Esophagus (tissue), 2 donors: Measurements from ENCODE around the gene ERCC5. TPM values are rescaled to one million over a fixed set of nuclear protein-coding genes. Genes with fewer than 3 reads are reported as not detected.

Experiments
- H3K27ac ChIP-seq, 2 donors: one replicate each; pipeline ENCODE4 v1.5.1; 2013; ENCODE audit warnings: low read depth in 2 of 2, mild to moderate bottlenecking in 2 of 2, inconsistent platforms in 1 of 2, low read length in 1 of 2, moderate library complexity in 1 of 2
- H3K27me3 ChIP-seq, 2 donors: one replicate each; pipeline ENCODE4 v1.6.1; 2013; ENCODE audit warnings: low read length in 2 of 2, control low read depth in 1 of 2, mild to moderate bottlenecking in 1 of 2; ENCODE audit not compliant: insufficient read depth in 2 of 2, control insufficient read depth in 1 of 2
- H3K36me3 ChIP-seq, 2 donors: one replicate each; pipeline ENCODE4 v1.6.1; 2013; ENCODE audit warnings: low read length in 1 of 2; ENCODE audit not compliant: control insufficient read depth in 2 of 2, insufficient read depth in 2 of 2
- H3K4me1 ChIP-seq, 2 donors: one replicate each; pipeline ENCODE4 v1.6.1; 2013; ENCODE audit warnings: low read length in 1 of 2; ENCODE audit not compliant: control insufficient read depth in 2 of 2, insufficient read depth in 2 of 2
- H3K4me3 ChIP-seq, 2 donors: one replicate each; pipeline ENCODE4 v1.5.1; 2013; ENCODE audit warnings: low read length in 2 of 2, mild to moderate bottlenecking in 2 of 2, low read depth in 1 of 2, moderate library complexity in 1 of 2
- H3K9me3 ChIP-seq, 2 donors: one replicate each; pipeline ENCODE4 v1.6.1; 2013; ENCODE audit warnings: mild to moderate bottlenecking in 2 of 2, low read depth in 1 of 2, low read length in 1 of 2, moderate library complexity in 1 of 2; ENCODE audit not compliant: control insufficient read depth in 2 of 2, insufficient read depth in 1 of 2
- WGBS, 2 donors: extraction: QIAGEN DNeasy Blood & Tissue Kit; methylation state at CpG; one replicate each; pipeline ENCODE4 v1.1.7; 2013; 5-methylcytosine and 5-hydroxymethylcytosine counted together
- polyA plus RNA-seq, 2 donors: library from polyadenylated mRNA; stranded (reverse); fragments of 200-250 nt; gene quantifications; one replicate each; pipeline ENCODE4 v1.2.3, GENCODE V29; 2013
- donor health status: healthy with polysubstance abuse.
- donor health status: Bipolar disorder and iron deficiency.

ERCC5 gene
- polyA plus RNA-seq, 2 donors, result 29.7 to 61.4 TPM

- H3K4me1 ChIP-seq, result no peaks in the 10 kb centered on the region
- WGBS, 2 donors, result 73 to 82% methylated on average over 12 of the region's 12 CpGs
Measured at GRCh38 chr13:102902789-102903347, 57.0 kb downstream of the ERCC5 start.

GRCh38 chr13:102903659-102904407 is 58.0 kb downstream of the ERCC5 start:
- no peaks in the 10 kb centered on the region for H3K27me3 ChIP-seq
- H3K27ac ChIP-seq, result no peak overlapping the region
- no peaks in the 10 kb centered on the region for H3K4me1 ChIP-seq
- no peaks in the 10 kb centered on the region for H3K9me3 ChIP-seq
- H3K4me3 ChIP-seq, result no peak overlapping the region
- WGBS, 2 donors, result 53 to 54% methylated on average over 14 of the region's 14 CpGs
- H3K36me3 ChIP-seq, result no peaks in the 10 kb centered on the region

More at GRCh38 chr13:102902789-102903347, 57.0 kb downstream of the ERCC5 start:
- Histone ChIP-seq H3K27me3 (no peaks in the 10 kb centered on the region), H3K9me3 (no peaks in the 10 kb centered on the region), H3K36me3 (no peaks in the 10 kb centered on the region), H3K27ac (no peak overlapping the region), H3K4me3 (no peak overlapping the region)

DNA sequence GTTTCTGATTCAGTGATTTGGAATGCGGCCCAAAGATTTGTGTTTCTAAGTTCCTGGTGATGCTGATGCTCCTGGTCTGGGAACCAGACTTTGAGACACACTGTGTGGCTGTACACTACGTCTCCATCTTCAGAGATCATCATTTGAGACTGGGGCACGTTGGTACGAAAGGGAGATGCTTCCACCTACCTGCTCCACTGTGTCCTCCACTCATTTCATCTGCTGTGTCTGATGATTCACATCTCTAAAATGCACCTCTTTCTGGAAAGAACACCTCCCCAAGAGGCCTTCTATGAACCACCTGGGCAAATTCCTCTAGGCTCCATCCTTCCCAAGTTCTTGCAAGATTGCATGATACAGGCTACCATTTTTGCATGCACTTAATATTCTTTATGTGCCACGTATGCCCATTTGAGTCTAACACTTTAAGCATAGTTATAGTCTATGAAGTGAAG is 58.6 kb downstream of the ERCC5 start:
- 79 to 83% methylated on average over 5 of the region's 5 CpGs for WGBS, 2 donors
- H3K4me3 ChIP-seq, result no peak overlapping the region
- no peaks in the 10 kb centered on the region for H3K9me3 ChIP-seq
- H3K27me3 ChIP-seq, result no peaks in the 10 kb centered on the region
- H3K36me3 ChIP-seq, result no peaks in the 10 kb centered on the region
- H3K4me1 ChIP-seq, result no peaks in the 10 kb centered on the region
- no peak overlapping the region for H3K27ac ChIP-seq

- H3K4me1 ChIP-seq, result no peaks in the 10 kb centered on the region
- H3K27me3 ChIP-seq, result no peaks in the 10 kb centered on the region
- no peaks in the 10 kb centered on the region for H3K36me3 ChIP-seq
- no peak overlapping the region for H3K4me3 ChIP-seq
- 90 to 91% methylated on average over 7 of the region's 7 CpGs for WGBS, 2 donors
- H3K9me3 ChIP-seq, result no peaks in the 10 kb centered on the region
- H3K27ac ChIP-seq, result no peak overlapping the region
Measured at GRCh38 chr13:102905905-102906771, 60.3 kb downstream of the ERCC5 start.

DNA sequence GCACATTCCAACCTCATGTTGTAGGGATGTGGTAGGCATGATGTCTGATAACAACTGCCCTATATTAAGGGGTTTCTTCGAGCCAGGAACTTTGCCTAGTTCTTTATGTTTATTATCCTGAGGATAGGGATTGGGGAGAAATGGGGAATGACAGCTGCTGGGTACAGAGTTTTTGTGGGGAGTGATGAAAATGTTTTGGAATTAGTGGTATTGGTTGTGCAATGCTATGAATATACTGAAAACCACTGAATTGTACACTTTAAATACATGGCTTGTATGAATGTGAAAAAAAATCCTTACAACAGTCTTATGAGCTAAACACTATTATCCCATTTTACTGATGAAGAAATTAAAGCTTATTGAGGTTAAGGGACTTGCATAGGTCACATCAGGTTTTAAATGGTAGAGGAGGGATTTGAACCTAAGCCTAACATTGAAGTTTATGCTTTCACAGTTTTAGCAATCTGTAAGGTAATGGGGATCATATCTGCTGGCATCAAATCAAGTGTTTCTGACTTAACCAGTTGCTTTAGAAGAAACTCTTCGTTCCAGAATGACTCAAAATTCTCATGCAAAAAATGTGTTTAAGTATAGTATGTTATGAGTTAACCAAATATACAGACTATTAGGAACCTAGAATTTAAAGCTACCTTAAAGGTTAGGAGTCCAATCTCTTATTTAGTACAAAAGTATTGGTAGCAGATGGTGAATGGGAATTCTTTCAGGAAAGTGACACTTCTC is 61.4 kb downstream of the ERCC5 start:
- H3K9me3 ChIP-seq, result no peaks in the 10 kb centered on the region
- H3K4me3 ChIP-seq, result no peak overlapping the region
- H3K4me1 ChIP-seq, result no peaks in the 10 kb centered on the region
- no peaks in the 10 kb centered on the region for H3K36me3 ChIP-seq
- 37 to 59% methylated on average over 2 of the region's 2 CpGs for WGBS, 2 donors
- H3K27me3 ChIP-seq, result no peaks in the 10 kb centered on the region
- H3K27ac ChIP-seq, result no peak overlapping the region

DNA sequence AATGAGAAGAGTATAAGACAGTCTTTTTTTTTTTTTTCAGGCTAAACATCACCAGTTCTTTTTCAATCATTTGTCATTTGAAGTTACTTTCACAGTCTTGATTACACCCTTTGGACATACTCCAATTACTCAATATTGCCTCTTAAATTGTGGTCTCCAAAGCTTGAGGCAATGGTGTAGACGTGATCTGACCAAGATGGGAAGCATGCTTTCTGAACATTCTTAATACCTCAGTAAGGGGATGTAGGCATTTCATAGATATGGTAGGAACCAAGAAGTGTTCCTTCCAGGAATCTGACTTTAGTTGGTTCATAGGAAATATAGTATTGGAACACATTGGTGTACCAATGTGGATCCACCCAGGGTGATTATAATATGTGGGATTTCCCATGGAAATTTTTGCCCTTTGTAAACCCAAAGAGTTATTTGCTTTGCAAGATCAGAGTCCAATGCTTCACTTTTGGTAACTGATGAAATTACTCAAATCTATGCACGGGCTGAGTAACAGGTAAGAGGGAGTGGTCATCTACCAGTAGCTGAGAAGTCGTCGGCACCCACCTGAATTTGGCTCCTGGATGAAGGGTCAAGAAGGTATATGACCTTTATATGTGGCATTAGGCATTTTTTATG is 62.2 kb downstream of the ERCC5 start:
- H3K4me1 ChIP-seq, result no peaks in the 10 kb centered on the region
- H3K27ac ChIP-seq, result no peak overlapping the region
- WGBS, 2 donors, result 62 to 64% methylated on average over 4 of the region's 4 CpGs
- H3K9me3 ChIP-seq, result no peaks in the 10 kb centered on the region
- no peaks in the 10 kb centered on the region for H3K27me3 ChIP-seq
- H3K36me3 ChIP-seq, result no peaks in the 10 kb centered on the region
- H3K4me3 ChIP-seq, result no peak overlapping the region

DNA sequence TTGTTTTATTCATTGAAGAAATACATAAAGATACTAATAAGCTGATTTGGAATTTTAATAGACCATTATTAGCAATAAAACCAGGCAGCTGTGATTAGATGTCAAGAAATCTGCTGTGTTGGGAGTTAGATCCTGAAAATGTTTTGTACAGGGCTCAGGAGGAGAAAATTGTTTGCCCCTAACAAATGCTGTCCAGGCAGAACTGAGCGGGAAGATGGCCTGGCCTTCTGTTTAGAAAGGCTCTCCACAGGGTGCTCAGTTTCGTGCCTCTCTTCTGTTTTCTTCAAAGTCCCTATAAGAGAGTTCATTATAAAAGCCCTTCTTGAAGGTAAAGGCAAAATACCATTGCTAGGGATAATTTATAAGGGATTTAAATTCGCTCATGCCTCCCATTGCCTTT is 64.1 kb downstream of the ERCC5 start:
- Histone ChIP-seq H3K27ac (no peak overlapping the region), H3K4me1 (peaks cover 0 to 5% of the 10 kb centered on the region in 2 donors), H3K27me3 (no peaks in the 10 kb centered on the region), H3K9me3 (no peaks in the 10 kb centered on the region), H3K36me3 (no peaks in the 10 kb centered on the region), H3K4me3 (no peak overlapping the region)
- 86 to 90% methylated on average over 3 of the region's 3 CpGs for WGBS, 2 donors

DNA sequence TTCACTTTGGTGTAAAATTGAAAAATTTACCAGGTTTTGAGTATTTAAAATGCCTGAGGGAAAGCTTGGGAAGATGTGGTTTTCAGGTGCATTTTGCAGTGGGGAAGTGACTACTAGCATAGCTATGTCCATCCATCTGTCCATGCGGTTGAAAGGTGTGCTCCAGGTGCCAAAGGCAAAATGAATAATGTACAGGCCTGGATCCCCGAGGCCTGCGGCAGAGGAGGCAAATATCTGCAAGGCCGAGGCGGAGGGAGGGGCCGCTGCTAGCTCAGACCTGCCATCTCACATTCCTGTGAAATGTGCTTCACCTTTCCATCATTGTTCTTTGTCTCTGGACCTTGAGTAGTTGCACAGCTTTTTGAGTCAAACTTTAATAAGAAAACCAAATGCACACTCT is 65.5 kb downstream of the ERCC5 start:
- H3K4me3 ChIP-seq, result no peak overlapping the region
- H3K27ac ChIP-seq, result no peak overlapping the region
- H3K4me1 ChIP-seq, result peaks cover 0 to 5% of the 10 kb centered on the region in 2 donors
- H3K9me3 ChIP-seq, result no peaks in the 10 kb centered on the region
- WGBS, 2 donors, result 42 to 72% methylated on average over 6 of the region's 6 CpGs
- H3K36me3 ChIP-seq, result no peaks in the 10 kb centered on the region
- H3K27me3 ChIP-seq, result no peaks in the 10 kb centered on the region

DNA sequence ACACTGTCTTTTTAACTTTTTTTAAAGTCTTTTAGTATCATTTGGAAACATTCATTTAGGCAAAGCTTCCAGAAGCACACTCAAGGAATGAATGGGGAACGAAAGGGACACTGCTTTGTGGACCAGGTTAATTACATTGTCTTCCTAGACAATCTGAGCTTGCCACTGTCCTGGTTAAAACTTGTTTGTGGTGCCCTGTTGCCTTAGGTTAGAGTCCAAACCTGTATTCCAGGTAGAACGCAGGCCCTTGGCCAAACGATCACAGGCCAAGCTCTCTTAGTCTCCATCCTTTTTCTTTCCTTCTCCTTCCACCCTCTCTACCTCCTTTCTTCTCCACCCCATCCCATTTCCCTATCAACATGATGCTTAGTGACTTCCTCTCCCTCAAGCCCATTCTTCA is 66.8 kb downstream of the ERCC5 start:
- Histone ChIP-seq H3K9me3 (no peaks in the 10 kb centered on the region), H3K4me1 (peaks cover 0 to 5% of the 10 kb centered on the region in 2 donors), H3K27ac (no peak overlapping the region), H3K36me3 (no peaks in the 10 kb centered on the region), H3K27me3 (no peaks in the 10 kb centered on the region), H3K4me3 (no peak overlapping the region)
- 66 to 68% methylated on average over 3 of the region's 3 CpGs for WGBS, 2 donors
